Aorta (tissue), 5 donors: ENCODE results near the gene AGAP9. TPM values are rescaled to one million over a fixed set of nuclear protein-coding genes. Genes with fewer than 3 reads are reported as not detected.
"Not testable (repeated sequence)": the region's sequence is repeated elsewhere in the genome, so short reads cannot be mapped to it uniquely, and the experiment has no call there.

Experiments
- ATAC-seq: fragments of 200-7000 bp; cut with Tn5 transposase; one replicate; pipeline ENCODE4 v1.9.1; 2022; ENCODE audit warnings: moderate library complexity; ENCODE audit not compliant: low FRiP score
- DNase-seq, 2 donors: peaks; one replicate each; pipeline ENCODE4 v3.0.0-alpha.2; 2020
- H3K27ac ChIP-seq, 2 donors: one replicate each; pipeline ENCODE4 v1.5.1; 2013; ENCODE audit warnings: low read length in 2 of 2, mild to moderate bottlenecking in 2 of 2, moderate library complexity in 2 of 2, control low read depth in 1 of 2, inconsistent platforms in 1 of 2, low read depth in 1 of 2
- H3K27me3 ChIP-seq, 2 donors: one replicate each; pipeline ENCODE4 v1.6.1; 2013; ENCODE audit warnings: control low read depth in 1 of 2, low read length in 1 of 2, mild to moderate bottlenecking in 1 of 2, moderate library complexity in 1 of 2; ENCODE audit not compliant: insufficient read depth in 2 of 2, control insufficient read depth in 1 of 2
- H3K36me3 ChIP-seq, 2 donors: one replicate each; pipeline ENCODE4 v1.6.1; 2013; ENCODE audit warnings: control low read depth in 1 of 2, low read length in 1 of 2, mild to moderate bottlenecking in 1 of 2; ENCODE audit not compliant: insufficient read depth in 2 of 2, control insufficient read depth in 1 of 2
- H3K4me1 ChIP-seq, 2 donors: one replicate each; pipeline ENCODE4 v1.6.1; 2013; ENCODE audit warnings: low read length in 2 of 2, control low read depth in 1 of 2, mild to moderate bottlenecking in 1 of 2, moderate library complexity in 1 of 2; ENCODE audit not compliant: insufficient read depth in 2 of 2, control insufficient read depth in 1 of 2
- H3K4me3 ChIP-seq, 2 donors: one replicate each; pipeline ENCODE4 v1.5.1; 2013; ENCODE audit warnings: low read length in 2 of 2, control low read depth in 1 of 2, mild to moderate bottlenecking in 1 of 2
- H3K9me3 ChIP-seq: one replicate; pipeline ENCODE4 v1.6.1; 2013; ENCODE audit warnings: mild to moderate bottlenecking, low read length; ENCODE audit not compliant: control insufficient read depth
- WGBS, 2 donors: extraction: QIAGEN DNeasy Blood & Tissue Kit; methylation state at CpG; one replicate each; pipeline ENCODE4 v1.1.7; 2013; 5-methylcytosine and 5-hydroxymethylcytosine counted together
- intact Hi-C, 2 donors: fragments of 100-400 bp; cut with DNase I; formaldehyde crosslinking; loops; one replicate each; pipeline versions ENCODE4 v1.14.2 to v1.15.0; 2022
- polyA plus RNA-seq, 2 donors: library from polyadenylated mRNA; stranded (reverse); fragments of 200-250 nt; gene quantifications; one replicate each; pipeline ENCODE4 v1.2.3, GENCODE V29; 2013
- total RNA-seq, 2 donors: library from RNA; stranded (reverse); fragmentation: NEBNext Ultra II Directional; extraction: Animal tissue kit (Norgen Biotek cat#: 25700); gene quantifications; one replicate each; pipeline ENCODE4 v1.2.1, GENCODE V29; 2021
- donor health status: healthy with polysubstance abuse.
- donor health status: Bipolar disorder and iron deficiency.
- donor health status: DM: no; HTN: no; CAD: no.
- donor health status: DM: no; HTN: no; CAD: no.
- donor health status: DM: yes; HTN: yes; CAD: no.

Gene AGAP9
- total and polyA plus RNA-seq, 4 donors, result 2.9 to 21.8 (median 10.3) TPM

DNA sequence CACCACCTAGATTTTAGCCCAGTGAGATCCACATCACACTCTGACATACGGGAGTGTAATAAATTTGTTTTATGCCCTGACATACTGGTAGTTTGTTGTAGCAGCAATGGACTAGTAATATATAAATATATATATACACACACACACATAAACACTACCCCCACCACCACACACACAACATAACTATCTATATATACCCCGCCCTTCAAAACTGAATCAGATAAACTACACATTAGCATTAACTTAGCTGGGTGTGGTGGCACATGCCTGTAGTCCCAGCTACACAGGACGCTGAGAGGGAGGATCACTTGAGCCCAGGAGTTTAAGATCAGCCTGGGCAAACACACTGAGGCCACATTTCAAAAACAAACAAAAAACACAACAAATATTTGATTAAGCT is 13.0 kb upstream of the AGAP9 start:
- ATAC-seq, H3K9me3 ChIP-seq: not testable (repeated sequence)

GRCh38 chr10:47502313-47502712 is 21.1 kb downstream of the AGAP9 start:
- H3K36me3 ChIP-seq, H3K4me1 ChIP-seq, H3K4me3 ChIP-seq, ATAC-seq, H3K27me3 ChIP-seq, H3K9me3 ChIP-seq, DNase-seq, intact Hi-C loops, H3K27ac ChIP-seq: not testable (repeated sequence)
- 85 to 92% methylated on average over 6 to 9 of the region's 9 CpGs for WGBS, 2 donors

More for the DNA sequence above, 13.0 kb upstream of the AGAP9 start:
- H3K4me1 ChIP-seq, DNase-seq, intact Hi-C loops, H3K36me3 ChIP-seq, H3K4me3 ChIP-seq, H3K27ac ChIP-seq, H3K27me3 ChIP-seq: not testable (repeated sequence)
- 90% methylated on average over 1 to 2 of the region's 3 CpGs for WGBS, 2 donors

- not testable (repeated sequence) for H3K36me3 ChIP-seq
- WGBS, 2 donors, result 0 to 8% methylated on average over 1 of the region's 6 CpGs
These were observed 29.2 kb downstream of the AGAP9 start for GRCh38 chr10:47494226-47494625.

DNA sequence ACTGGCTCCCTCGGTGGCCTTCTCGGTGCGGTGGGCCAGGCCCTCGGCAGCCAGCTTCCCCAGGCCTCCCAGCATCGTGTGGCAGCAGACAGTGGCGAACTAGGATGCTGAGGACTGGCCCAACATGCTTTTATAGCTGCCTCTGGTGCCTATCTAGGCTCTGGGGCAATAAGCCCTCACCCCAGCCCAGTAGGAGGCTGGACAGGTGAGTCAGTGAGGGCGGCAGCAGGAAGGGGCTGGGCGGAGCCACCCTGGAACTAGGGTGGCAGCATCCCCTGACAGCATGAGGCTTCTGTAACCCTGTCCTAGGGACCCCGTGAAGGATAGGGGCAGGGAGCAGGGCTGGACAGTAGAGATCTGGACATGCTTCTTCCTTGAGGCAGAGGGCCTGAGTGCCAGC is 31.8 kb downstream of the AGAP9 start, which contains the start of gene FAM25G:
Gene FAM25G (minus strand): TSS at position 101 of the 400 bp plus-strand sequence. CDS start 26 bp downstream, at position 75.
- 89 to 100% methylated on average over 4 to 8 of the region's 9 CpGs for WGBS, 2 donors
- H3K4me3 ChIP-seq, DNase-seq, H3K9me3 ChIP-seq, H3K4me1 ChIP-seq, ATAC-seq, intact Hi-C loops, H3K36me3 ChIP-seq, H3K27ac ChIP-seq, H3K27me3 ChIP-seq: not testable (repeated sequence)

More at GRCh38 chr10:47494226-47494625, 29.2 kb downstream of the AGAP9 start:
- H3K27me3 ChIP-seq, H3K9me3 ChIP-seq, H3K4me1 ChIP-seq, DNase-seq, H3K4me3 ChIP-seq, H3K27ac ChIP-seq, ATAC-seq, intact Hi-C loops: not testable (repeated sequence)

GRCh38 chr10:47489630-47490029 is 33.8 kb downstream of the AGAP9 start:
- H3K27me3 ChIP-seq, ATAC-seq, H3K9me3 ChIP-seq, DNase-seq, intact Hi-C loops, H3K36me3 ChIP-seq, H3K27ac ChIP-seq, H3K4me3 ChIP-seq, H3K4me1 ChIP-seq: not testable (repeated sequence)
- 86 to 88% methylated on average over 2 to 3 of the region's 7 CpGs for WGBS, 2 donors

GRCh38 chr10:47485943-47486342 is 37.5 kb downstream of the AGAP9 start:
- H3K27me3 ChIP-seq, H3K27ac ChIP-seq, H3K9me3 ChIP-seq, H3K36me3 ChIP-seq, intact Hi-C loops, DNase-seq, ATAC-seq, H3K4me1 ChIP-seq, H3K4me3 ChIP-seq: not testable (repeated sequence)
- 59 to 80% methylated on average over 1 to 3 of the region's 4 CpGs for WGBS, 2 donors

DNA sequence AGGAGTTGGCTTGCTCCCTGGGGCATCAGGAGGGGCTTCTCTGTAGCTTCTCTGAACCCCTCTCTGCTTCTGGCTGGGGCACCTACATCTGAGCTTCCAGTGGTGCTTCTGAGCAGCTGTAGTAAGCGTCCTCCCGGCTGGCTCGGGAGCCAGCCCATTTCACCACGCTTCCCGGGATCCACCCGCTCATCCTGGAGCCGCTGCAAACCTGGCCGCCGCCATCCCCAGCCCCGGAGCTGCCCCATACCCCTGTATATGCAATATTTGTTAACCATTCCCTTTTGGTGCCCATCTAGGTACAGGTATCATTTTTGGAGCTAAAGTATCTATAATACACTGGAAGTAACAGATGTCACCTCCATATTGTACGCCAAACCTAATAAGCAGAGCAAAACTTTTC is 38.7 kb downstream of the AGAP9 start:
- DNase-seq, H3K27ac ChIP-seq, H3K36me3 ChIP-seq, H3K4me1 ChIP-seq, intact Hi-C loops, H3K27me3 ChIP-seq, H3K9me3 ChIP-seq, H3K4me3 ChIP-seq, ATAC-seq: not testable (repeated sequence)
- 90 to 93% methylated on average over 11 of the region's 11 CpGs for WGBS, 2 donors

GRCh38 chr10:47483923-47484322 is 39.5 kb downstream of the AGAP9 start, which contains the start of gene ANXA8:
TSS of gene ANXA8 (minus strand) at chr10:47484115. CDS start at chr10:47483933, 182 bp downstream.
- H3K36me3 ChIP-seq, H3K4me3 ChIP-seq, intact Hi-C loops, H3K27ac ChIP-seq, H3K4me1 ChIP-seq, H3K27me3 ChIP-seq, H3K9me3 ChIP-seq, DNase-seq: not testable (repeated sequence)
- 89% methylated on average over 8 to 9 of the region's 11 CpGs for WGBS, 2 donors
- peak; percentile 51 for ATAC-seq

GRCh38 chr10:47482367-47482766 is 41.1 kb downstream of the AGAP9 start:
- H3K4me3 ChIP-seq, H3K36me3 ChIP-seq, H3K27ac ChIP-seq, H3K4me1 ChIP-seq, intact Hi-C loops, DNase-seq, H3K27me3 ChIP-seq, H3K9me3 ChIP-seq: not testable (repeated sequence)
- peak; percentile 26 for ATAC-seq
- no CpG with 5 or more reads among the region's 1 CpG for WGBS, 2 donors
